Stimulated activated effector memory CD8-positive, alpha-beta T cell treated with anti-CD3 and anti-CD28 coated beads, Interleukin-12 subunit alpha, Interleukin-12 subunit beta, amount 100 ng/mL, for 72 hours (primary cell): ENCODE data around the gene GRIP1.

Source experiments
- ATAC-seq: fragments of 150-1000 bp; cut with Tn5 transposase; 2 replicates; pipeline ENCODE4 v1.10.0; 2021
- DNase-seq, 2 donors: peaks; one replicate each; pipeline ENCODE4 v3.0.0; 2021 to 2022; ENCODE audit warnings: low spot score in 2 of 2
- H3K27ac Mint-ChIP-seq: one replicate; pipeline ENCODE4 v1.8.0; 2022; ENCODE audit warnings: mild to moderate bottlenecking, mixed read lengths
- H3K36me3 Mint-ChIP-seq: one replicate; pipeline ENCODE4 v1.8.0; 2022; ENCODE audit warnings: mild to moderate bottlenecking, mixed read lengths
- H3K4me1 Mint-ChIP-seq: one replicate; pipeline ENCODE4 v1.8.0; 2022; ENCODE audit warnings: mixed read lengths
- H3K4me3 Mint-ChIP-seq: one replicate; pipeline ENCODE4 v1.8.0; 2022; ENCODE audit warnings: mild to moderate bottlenecking, mixed read lengths
- H3K9me3 Mint-ChIP-seq: one replicate; pipeline ENCODE4 v1.8.0; 2022; ENCODE audit warnings: mixed read lengths

Gene GRIP1

DNA sequence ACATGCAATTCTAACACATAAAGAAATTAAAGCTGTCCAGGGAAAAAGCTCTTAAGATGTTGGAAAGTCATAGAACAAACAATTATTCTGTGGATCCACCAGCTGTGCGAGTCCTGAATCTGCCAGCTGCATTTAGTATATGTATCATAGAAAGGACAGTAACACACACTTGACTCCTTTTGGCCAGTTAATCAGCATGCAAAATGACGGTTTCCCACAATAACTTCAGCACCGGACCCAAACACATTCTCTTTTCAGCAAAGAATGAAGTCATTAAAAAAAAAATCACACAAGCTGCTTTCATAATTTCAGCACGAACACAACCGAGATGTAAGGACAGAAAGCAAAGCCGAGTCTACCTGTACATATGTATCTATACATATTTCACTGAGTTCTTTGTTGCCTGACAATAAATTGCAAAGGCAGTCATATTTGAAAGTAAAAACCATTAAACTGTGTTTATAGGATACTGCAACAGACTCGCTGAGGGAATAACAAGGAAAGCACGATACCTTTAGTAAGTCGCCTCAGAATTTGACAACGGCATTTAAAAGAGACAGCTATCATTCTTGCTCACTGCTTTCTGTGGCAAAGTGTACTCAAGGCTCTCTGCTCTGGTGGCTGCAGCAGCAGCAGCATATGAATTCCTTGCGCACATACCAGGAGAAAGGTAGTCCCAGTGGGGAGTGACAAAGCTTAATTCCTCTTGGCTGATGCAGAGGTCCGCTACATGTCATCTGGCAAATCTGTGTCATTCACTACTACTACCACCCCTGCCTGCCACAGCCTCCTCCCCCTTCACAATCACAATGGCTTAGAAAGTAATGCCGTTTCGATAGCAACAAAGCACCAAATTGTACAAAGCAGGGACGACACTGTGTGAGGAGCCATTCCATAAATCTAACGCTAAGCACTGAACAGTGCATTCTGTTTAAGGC lies at the start of gene GRIP1:
GRIP1 (minus strand) TSS at position 739 of the 938 bp plus-strand sequence; CDS start at position 567, 172 bp downstream.
- H3K27ac Mint-ChIP-seq = no peak within 1 kb of the TSS
- no peak for ATAC-seq
- H3K4me1 Mint-ChIP-seq = no peaks in the 10 kb centered on the region
- no peak for DNase-seq
- H3K36me3 Mint-ChIP-seq = no peaks in the 10 kb centered on the region
- no peak within 1 kb of the TSS for H3K4me3 Mint-ChIP-seq
- H3K9me3 Mint-ChIP-seq = no peaks in the 10 kb centered on the region

GRCh38 chr12:66726556-66726955 lies 47.7 kb upstream of the GRIP1 start:
- Mint-ChIP-seq H3K27ac (no peak overlapping the region), H3K4me3 (no peak overlapping the region), H3K4me1 (no peaks in the 10 kb centered on the region), H3K36me3 (no peaks in the 10 kb centered on the region), H3K9me3 (no peaks in the 10 kb centered on the region)
- ATAC-seq (no peak), DNase-seq (no peak)

- H3K9me3 Mint-ChIP-seq = no peaks in the 10 kb centered on the region
- no peaks in the 10 kb centered on the region for H3K36me3 Mint-ChIP-seq
- no peaks in the 10 kb centered on the region for H3K4me1 Mint-ChIP-seq
- ATAC-seq = no peak
- DNase-seq = no peak
- no peak overlapping the region for H3K27ac Mint-ChIP-seq
- H3K4me3 Mint-ChIP-seq = no peak overlapping the region
Measured at GRCh38 chr12:66725031-66725430, 46.2 kb upstream of the GRIP1 start.

DNA sequence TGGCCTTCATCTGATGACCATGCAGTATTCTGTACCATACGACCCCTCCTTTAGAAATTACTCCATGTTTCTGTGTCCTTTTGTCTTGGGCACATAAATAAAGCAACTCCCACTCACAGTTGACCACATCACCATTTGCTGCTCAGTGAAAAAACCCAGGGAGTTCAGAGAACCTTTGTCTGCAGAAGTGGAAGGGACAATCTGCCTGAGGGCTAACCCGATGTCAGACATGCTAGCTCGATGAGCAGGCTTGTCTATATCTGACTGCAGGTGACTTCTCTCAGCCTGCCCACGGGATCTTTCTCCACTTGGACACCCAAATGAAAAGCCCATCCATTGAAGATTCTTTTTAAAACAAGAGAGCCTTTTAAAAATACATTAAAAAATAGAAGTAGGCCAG lies 45.7 kb upstream of the GRIP1 start:
- ATAC-seq (no peak), DNase-seq (no peak)
- no peaks in the 10 kb centered on the region for H3K36me3 Mint-ChIP-seq

GRCh38 chr12:66724026-66724425 lies 45.1 kb upstream of the GRIP1 start:
- Mint-ChIP-seq H3K9me3 (no peaks in the 10 kb centered on the region), H3K4me3 (no peak overlapping the region), H3K4me1 (no peaks in the 10 kb centered on the region), H3K27ac (no peak overlapping the region), H3K36me3 (no peaks in the 10 kb centered on the region)
- DNase-seq (no peak), ATAC-seq (no peak)

More for the DNA sequence above, 45.7 kb upstream of the GRIP1 start:
- Mint-ChIP-seq H3K4me3 (no peak overlapping the region), H3K27ac (no peak overlapping the region), H3K4me1 (no peaks in the 10 kb centered on the region), H3K9me3 (no peaks in the 10 kb centered on the region)

- no peak overlapping the region for H3K27ac Mint-ChIP-seq
- H3K4me3 Mint-ChIP-seq = no peak overlapping the region
- ATAC-seq (no peak), DNase-seq (no peak)
- no peaks in the 10 kb centered on the region for H3K36me3 Mint-ChIP-seq
- peaks cover 3% of the 10 kb centered on the region for H3K4me1 Mint-ChIP-seq
- H3K9me3 Mint-ChIP-seq = peaks cover 2% of the 10 kb centered on the region
Measured at GRCh38 chr12:66719862-66720261, 41.0 kb upstream of the GRIP1 start.

DNA sequence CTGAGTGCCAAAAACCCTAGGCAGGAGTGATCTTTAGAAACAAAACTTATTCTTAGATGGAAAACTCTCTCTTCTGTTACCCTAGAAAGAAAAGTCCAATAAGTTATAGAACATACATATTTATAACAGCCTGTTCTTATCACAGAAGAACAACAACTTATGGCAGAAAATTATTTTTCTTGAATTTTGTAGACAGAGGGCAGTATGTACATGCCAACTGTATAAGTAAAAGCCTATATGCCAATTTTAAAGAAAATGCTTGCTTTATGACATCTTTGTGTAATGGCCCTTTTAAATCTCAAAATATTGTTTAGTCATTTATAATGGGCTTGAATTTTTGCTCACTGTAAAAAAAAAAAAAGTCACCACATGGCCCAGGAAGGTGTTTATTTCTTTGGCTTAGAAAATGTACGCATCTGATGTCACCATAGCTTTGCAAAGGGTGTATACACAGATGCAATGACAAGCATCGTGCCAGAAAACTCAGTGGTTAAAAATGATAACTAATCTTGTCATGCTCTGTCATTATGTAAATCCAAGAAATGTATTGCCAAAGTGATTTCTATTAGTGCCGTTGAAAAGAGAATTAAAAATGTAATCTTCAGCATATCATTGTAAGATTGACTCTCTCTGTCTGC lies 38.3 kb upstream of the GRIP1 start:
- Mint-ChIP-seq H3K36me3 (no peaks in the 10 kb centered on the region), H3K4me1 (peaks cover 14% of the 10 kb centered on the region), H3K4me3 (no peak overlapping the region), H3K9me3 (peaks cover 2% of the 10 kb centered on the region), H3K27ac (no peak overlapping the region)
- ATAC-seq (no peak), DNase-seq (no peak)

DNA sequence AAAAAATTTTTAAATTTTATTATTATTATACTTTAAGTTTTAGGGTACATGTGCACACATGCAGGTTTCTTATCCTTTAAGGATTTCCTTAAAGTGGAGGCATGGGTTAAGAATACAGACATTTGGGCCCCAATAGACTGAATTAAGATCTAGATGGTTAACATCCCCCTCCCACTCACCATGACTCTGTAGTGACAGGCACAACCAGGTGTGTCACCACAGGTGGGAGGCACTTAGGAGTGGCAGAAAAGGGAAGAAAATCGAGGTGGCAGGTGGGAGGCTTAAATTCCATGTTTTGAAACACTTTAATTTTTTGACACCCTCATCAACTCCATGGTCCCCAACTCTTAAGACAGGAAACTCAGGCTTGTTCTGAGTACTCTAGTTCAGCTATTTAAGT lies 37.6 kb upstream of the GRIP1 start:
- Mint-ChIP-seq H3K36me3 (no peaks in the 10 kb centered on the region), H3K4me3 (no peak overlapping the region), H3K9me3 (peaks cover 2% of the 10 kb centered on the region), H3K27ac (no peak overlapping the region), H3K4me1 (peaks cover 14% of the 10 kb centered on the region)
- ATAC-seq (no peak), DNase-seq (no peak)

DNA sequence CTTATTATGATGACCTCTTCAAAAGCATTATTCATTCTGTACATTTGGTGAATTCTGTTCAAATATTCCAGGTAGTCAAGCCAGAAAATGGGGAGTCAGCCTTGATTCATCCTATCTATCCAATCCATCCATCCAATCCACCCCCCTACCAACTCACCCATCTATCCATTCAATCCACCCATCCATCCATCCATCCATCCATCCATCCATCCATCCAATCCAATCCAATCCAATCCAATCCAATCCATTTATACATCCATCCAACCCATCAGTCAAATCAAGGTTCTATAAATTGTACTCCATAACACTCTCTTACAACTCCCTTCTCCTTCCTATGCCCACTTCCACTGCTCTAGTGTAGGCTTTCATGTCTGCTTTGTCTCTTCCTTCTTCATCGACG lies 35.8 kb upstream of the GRIP1 start:
- Mint-ChIP-seq H3K4me1 (peaks cover 14% of the 10 kb centered on the region), H3K36me3 (no peaks in the 10 kb centered on the region), H3K4me3 (peak overlapping the region; percentile 1), H3K9me3 (peaks cover 2% of the 10 kb centered on the region), H3K27ac (no peak overlapping the region)
- no peak for DNase-seq
- ATAC-seq = no peak

- H3K4me3 Mint-ChIP-seq = peak overlapping the region; percentile 3
- peaks cover 2% of the 10 kb centered on the region for H3K9me3 Mint-ChIP-seq
- ATAC-seq (no peak), DNase-seq (no peak)
- H3K27ac Mint-ChIP-seq = no peak overlapping the region
- no peaks in the 10 kb centered on the region for H3K36me3 Mint-ChIP-seq
- H3K4me1 Mint-ChIP-seq = peaks cover 14% of the 10 kb centered on the region
Measured at GRCh38 chr12:66713984-66714383, 35.1 kb upstream of the GRIP1 start.

- H3K4me1 Mint-ChIP-seq = peaks cover 11% of the 10 kb centered on the region
- H3K36me3 Mint-ChIP-seq = no peaks in the 10 kb centered on the region
- no peak overlapping the region for H3K4me3 Mint-ChIP-seq
- no peak for ATAC-seq
- no peak overlapping the region for H3K27ac Mint-ChIP-seq
- peaks cover under 1% of the 10 kb centered on the region for H3K9me3 Mint-ChIP-seq
- DNase-seq = no peak
Measured at GRCh38 chr12:66709893-66710292, 31.0 kb upstream of the GRIP1 start.

DNA sequence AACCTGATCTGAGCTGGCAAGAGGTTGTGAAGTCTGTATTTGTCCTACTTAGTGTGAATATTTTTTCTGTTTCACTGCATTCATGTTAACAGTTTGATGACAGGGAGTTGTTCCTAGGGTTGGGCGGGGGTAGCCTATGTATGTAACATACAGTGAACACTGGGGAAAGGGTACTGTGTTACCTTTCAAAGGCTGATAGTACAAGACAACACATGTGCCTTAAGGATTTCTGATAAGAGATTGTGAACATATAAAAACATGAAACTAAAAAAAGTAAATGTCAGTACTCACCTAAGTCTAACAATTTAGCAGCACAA lies 30.5 kb upstream of the GRIP1 start:
- H3K36me3 Mint-ChIP-seq = no peaks in the 10 kb centered on the region
- ATAC-seq (no peak), DNase-seq (no peak)
- no peak overlapping the region for H3K27ac Mint-ChIP-seq
- H3K4me3 Mint-ChIP-seq = no peak overlapping the region
- no peaks in the 10 kb centered on the region for H3K9me3 Mint-ChIP-seq
- H3K4me1 Mint-ChIP-seq = peaks cover 6% of the 10 kb centered on the region

- no peak overlapping the region for H3K27ac Mint-ChIP-seq
- DNase-seq (no peak), ATAC-seq (no peak)
- H3K9me3 Mint-ChIP-seq = no peaks in the 10 kb centered on the region
- no peak overlapping the region for H3K4me3 Mint-ChIP-seq
- H3K4me1 Mint-ChIP-seq = peaks cover 6% of the 10 kb centered on the region
- H3K36me3 Mint-ChIP-seq = no peaks in the 10 kb centered on the region
Measured at GRCh38 chr12:66708704-66709456, 30.0 kb upstream of the GRIP1 start.

GRCh38 chr12:66707002-66707697 lies 28.3 kb upstream of the GRIP1 start:
- ATAC-seq (no peak), DNase-seq (no peak)
- Mint-ChIP-seq H3K36me3 (no peaks in the 10 kb centered on the region), H3K4me3 (no peak overlapping the region), H3K27ac (no peak overlapping the region), H3K9me3 (no peaks in the 10 kb centered on the region), H3K4me1 (no peaks in the 10 kb centered on the region)
